ENCODE results near the gene NAT14. TPM values are rescaled to one million over a fixed set of nuclear protein-coding genes. Genes with fewer than 3 reads are reported as not detected.

NAT14 gene
- total RNA-seq, 1 experiment from 2014 or later: 87.7 TPM

DNA sequence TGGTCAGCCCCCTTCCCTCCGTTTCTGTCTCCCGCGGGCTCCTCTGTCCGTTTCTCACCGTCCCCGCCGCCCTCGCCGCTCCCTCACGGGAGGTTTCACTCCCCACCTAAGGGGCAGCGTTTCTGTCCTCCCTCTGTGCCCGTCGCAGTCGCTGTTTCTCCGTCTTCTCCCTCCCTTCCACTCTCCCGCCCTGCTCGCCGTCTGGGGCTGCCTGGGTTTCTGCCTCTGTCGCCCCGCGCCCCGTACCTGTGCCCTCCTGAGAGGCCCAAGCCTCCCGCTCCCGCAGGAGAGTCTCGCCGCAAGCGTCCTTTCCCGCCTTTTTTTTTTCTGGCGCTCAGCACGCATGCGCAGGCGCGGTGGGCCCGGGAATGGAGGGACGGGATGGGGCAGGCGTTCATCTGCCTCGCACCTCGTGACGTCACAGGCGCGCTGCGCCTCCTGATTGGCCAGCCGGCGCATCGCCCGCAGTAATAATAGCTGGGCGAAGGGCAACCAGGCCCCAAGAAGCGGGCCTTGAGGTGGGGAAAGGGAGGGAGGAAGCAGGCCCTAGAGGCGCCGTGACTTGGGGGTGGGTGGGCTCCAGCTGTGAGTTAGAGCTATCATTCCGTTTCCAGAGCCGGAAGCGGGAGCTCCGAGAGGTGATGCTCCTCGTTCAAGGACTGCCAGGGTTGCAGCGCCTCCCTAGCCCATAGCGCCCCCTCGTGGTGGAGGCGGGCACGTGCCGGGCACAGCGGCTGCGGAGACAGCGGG is 18.7 kb downstream of the NAT14 start (continued):
- TF ChIP-seq IRF1 (CRISPR knock-in tag; IDR thresholded peaks at IDR 0.05): peak; percentile 99
- TF ChIP-seq FOXK1 (CRISPR knock-in tag; IDR thresholded peaks at IDR 0.05): peak; percentile 99
- peak; percentile 98 for TF ChIP-seq ZBTB21 (CRISPR knock-in tag; IDR thresholded peaks at IDR 0.05; ENCODE audit: borderline replicate concordance)
- TF ChIP-seq E2F4 (CRISPR knock-in tag; IDR thresholded peaks at IDR 0.05; ENCODE audit: borderline replicate concordance, low read depth): peak; percentile 94
- TF ChIP-seq PRRX2 (CRISPR knock-in tag; IDR thresholded peaks at IDR 0.05): no peak
- no peak for TF ChIP-seq KAT7 (CRISPR knock-in tag; IDR thresholded peaks at IDR 0.05; ENCODE audit: borderline replicate concordance)
- no peak for TF ChIP-seq ZMAT4 (CRISPR knock-in tag; IDR thresholded peaks at IDR 0.05)
- no peak for TF ChIP-seq GTF2I (CRISPR knock-in tag; conservative IDR thresholded peaks at IDR 0.05)
- no peak for TF ChIP-seq OVOL2 (CRISPR knock-in tag; IDR thresholded peaks at IDR 0.05; ENCODE audit: borderline replicate concordance)
- peak; percentile 99 for TF ChIP-seq E2F1 (CRISPR knock-in tag; IDR thresholded peaks at IDR 0.05)
- peak; percentile 71 for TF ChIP-seq ZNF121 (CRISPR knock-in tag; IDR thresholded peaks at IDR 0.05)
- TF ChIP-seq FOXP1 (CRISPR knock-in tag; IDR thresholded peaks at IDR 0.05; ENCODE audit: borderline replicate concordance): peak; percentile 100
- TF ChIP-seq PRDM15 (CRISPR knock-in tag; IDR thresholded peaks at IDR 0.05): peak; percentile 79
- peak; percentile 83 for TF ChIP-seq ZNF263 (CRISPR knock-in tag; IDR thresholded peaks at IDR 0.05; ENCODE audit: low read depth)
- TF ChIP-seq, protein P1, sequence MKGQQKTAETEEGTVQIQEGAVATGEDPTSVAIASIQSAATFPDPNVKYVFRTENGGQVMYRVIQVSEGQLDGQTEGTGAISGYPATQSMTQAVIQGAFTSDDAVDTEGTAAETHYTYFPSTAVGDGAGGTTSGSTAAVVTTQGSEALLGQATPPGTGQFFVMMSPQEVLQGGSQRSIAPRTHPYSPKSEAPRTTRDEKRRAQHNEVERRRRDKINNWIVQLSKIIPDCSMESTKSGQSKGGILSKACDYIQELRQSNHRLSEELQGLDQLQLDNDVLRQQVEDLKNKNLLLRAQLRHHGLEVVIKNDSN (CRISPR knock-in tag; IDR thresholded peaks at IDR 0.05): peak; percentile 88
- TF ChIP-seq, protein P2, sequence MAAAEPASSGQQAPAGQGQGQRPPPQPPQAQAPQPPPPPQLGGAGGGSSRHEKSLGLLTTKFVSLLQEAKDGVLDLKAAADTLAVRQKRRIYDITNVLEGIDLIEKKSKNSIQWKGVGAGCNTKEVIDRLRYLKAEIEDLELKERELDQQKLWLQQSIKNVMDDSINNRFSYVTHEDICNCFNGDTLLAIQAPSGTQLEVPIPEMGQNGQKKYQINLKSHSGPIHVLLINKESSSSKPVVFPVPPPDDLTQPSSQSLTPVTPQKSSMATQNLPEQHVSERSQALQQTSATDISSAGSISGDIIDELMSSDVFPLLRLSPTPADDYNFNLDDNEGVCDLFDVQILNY (CRISPR knock-in tag; IDR thresholded peaks at IDR 0.05): peak; percentile 99
- peak; percentile 87; the same call in 1 of the 2 replicates for TF ChIP-seq ZNF512 (CRISPR knock-in tag; IDR thresholded peaks at IDR 0.05; ENCODE audit: borderline replicate concordance)
- TF ChIP-seq CREB1 (CRISPR knock-in tag; IDR thresholded peaks at IDR 0.05): peak; percentile 99
- TF ChIP-seq NFATC4 (CRISPR knock-in tag; IDR thresholded peaks at IDR 0.05): no peak
- TF ChIP-seq TP53 (CRISPR knock-in tag; IDR thresholded peaks at IDR 0.05): peak; percentile 99
- peak; percentile 95; the same call in 1 of the 2 replicates for TF ChIP-seq JUN (CRISPR knock-in tag; IDR thresholded peaks at IDR 0.05)
- TF ChIP-seq ZNF232 (CRISPR knock-in tag; IDR thresholded peaks at IDR 0.05): peak; percentile 99
- TF ChIP-seq RELA (CRISPR knock-in tag; IDR thresholded peaks at IDR 0.05; ENCODE audit: borderline replicate concordance): peak; percentile 99
- TF ChIP-seq, protein P3, sequence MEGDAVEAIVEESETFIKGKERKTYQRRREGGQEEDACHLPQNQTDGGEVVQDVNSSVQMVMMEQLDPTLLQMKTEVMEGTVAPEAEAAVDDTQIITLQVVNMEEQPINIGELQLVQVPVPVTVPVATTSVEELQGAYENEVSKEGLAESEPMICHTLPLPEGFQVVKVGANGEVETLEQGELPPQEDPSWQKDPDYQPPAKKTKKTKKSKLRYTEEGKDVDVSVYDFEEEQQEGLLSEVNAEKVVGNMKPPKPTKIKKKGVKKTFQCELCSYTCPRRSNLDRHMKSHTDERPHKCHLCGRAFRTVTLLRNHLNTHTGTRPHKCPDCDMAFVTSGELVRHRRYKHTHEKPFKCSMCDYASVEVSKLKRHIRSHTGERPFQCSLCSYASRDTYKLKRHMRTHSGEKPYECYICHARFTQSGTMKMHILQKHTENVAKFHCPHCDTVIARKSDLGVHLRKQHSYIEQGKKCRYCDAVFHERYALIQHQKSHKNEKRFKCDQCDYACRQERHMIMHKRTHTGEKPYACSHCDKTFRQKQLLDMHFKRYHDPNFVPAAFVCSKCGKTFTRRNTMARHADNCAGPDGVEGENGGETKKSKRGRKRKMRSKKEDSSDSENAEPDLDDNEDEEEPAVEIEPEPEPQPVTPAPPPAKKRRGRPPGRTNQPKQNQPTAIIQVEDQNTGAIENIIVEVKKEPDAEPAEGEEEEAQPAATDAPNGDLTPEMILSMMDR (IDR thresholded peaks at IDR 0.05): peak; percentile 99
- peak; percentile 98 for TF ChIP-seq MYBL2 (CRISPR knock-in tag; IDR thresholded peaks at IDR 0.05)
- no peak for TF ChIP-seq JAZF1 (CRISPR knock-in tag; IDR thresholded peaks at IDR 0.05)
